Keratinocyte (primary cell): ENCODE data around the gene SAYSD1. TPM values are rescaled to one million over a fixed set of nuclear protein-coding genes. Genes with fewer than 3 reads are reported as not detected.

Source experiments
- DNase-seq: peaks from one replicate; pipeline ENCODE4 v3.0.0-alpha.2; 2011; ENCODE audit warnings: low read depth, missing footprints, low spot score
- FAIRE-seq: peaks from 2 replicates; lab custom pipeline; 2011; peaks lifted over from hg19 to GRCh38; lab: Jason Lieb, UNC
- H2AFZ ChIP-seq: 2 replicates; pipeline ENCODE4 v1.6.0; 2012; ENCODE audit warnings: low read length, control low read depth, inconsistent platforms; ENCODE audit not compliant: control insufficient read depth
- H3K27ac ChIP-seq: 2 replicates; pipeline ENCODE4 v1.5.1; 2011; ENCODE audit warnings: low read length; ENCODE audit not compliant: control insufficient read depth, insufficient read depth
- H3K27me3 ChIP-seq: 3 replicates; pipeline ENCODE4 v1.6.0; 2011; ENCODE audit warnings: low read length; ENCODE audit not compliant: control insufficient read depth, insufficient read depth; ENCODE audit errors: extremely low read depth
- H3K36me3 ChIP-seq, 2 experiments: 2 replicates in 1 of 2; 3 replicates in 1 of 2; pipeline ENCODE4 v1.5.1; 2011; ENCODE audit warnings: low read length in 2 of 2, mild to moderate bottlenecking in 1 of 2; ENCODE audit not compliant: control insufficient read depth in 2 of 2, insufficient read depth in 2 of 2; ENCODE audit errors: extremely low read depth in 1 of 2
- H3K4me1 ChIP-seq: 3 replicates; pipeline ENCODE4 v1.5.1; 2011; ENCODE audit warnings: low read length; ENCODE audit not compliant: control insufficient read depth, insufficient read depth; ENCODE audit errors: extremely low read depth
- H3K4me2 ChIP-seq: 3 replicates; pipeline ENCODE4 v1.6.0; 2011; ENCODE audit warnings: low read depth, low read length; ENCODE audit not compliant: control insufficient read depth, insufficient read depth; ENCODE audit errors: extremely low read depth
- H3K4me3 ChIP-seq, 3 experiments: fragments of 200-600 bp in 1 of 3; sonication (generic) in 1 of 3; 2 replicates in 2 of 3; 3 replicates in 1 of 3; pipeline ENCODE4 v1.5.1; 2011 to 2016; ENCODE audit warnings: low read length in 3 of 3, mild to moderate bottlenecking in 3 of 3, control low read depth in 2 of 3, inconsistent platforms in 1 of 3, low read depth in 1 of 3, mixed read lengths in 1 of 3, mixed run types in 1 of 3, moderate library complexity in 1 of 3; ENCODE audit not compliant: control insufficient read depth in 2 of 3, insufficient read depth in 2 of 3; ENCODE audit errors: extremely low read depth in 1 of 3
- H3K79me2 ChIP-seq: 2 replicates; pipeline ENCODE4 v1.6.0; 2012; ENCODE audit warnings: low read length; ENCODE audit not compliant: control insufficient read depth, insufficient read depth
- H3K9ac ChIP-seq: 3 replicates; pipeline ENCODE4 v1.6.0; 2011; ENCODE audit warnings: low read length; ENCODE audit not compliant: control insufficient read depth, insufficient read depth; ENCODE audit errors: extremely low read depth
- H3K9me1 ChIP-seq: 3 replicates; pipeline ENCODE4 v1.6.0; 2011; ENCODE audit warnings: low read length; ENCODE audit not compliant: control insufficient read depth, insufficient read depth; ENCODE audit errors: extremely low read depth
- H3K9me3 ChIP-seq: 2 replicates; pipeline ENCODE4 v1.5.1; 2012; ENCODE audit warnings: low read depth, low read length; ENCODE audit not compliant: control insufficient read depth
- H4K20me1 ChIP-seq: 3 replicates; pipeline ENCODE4 v1.6.0; 2011; ENCODE audit warnings: low read length; ENCODE audit not compliant: control insufficient read depth, insufficient read depth; ENCODE audit errors: extremely low read depth
- EZH2 ChIP-seq: IDR thresholded peaks from one replicate; pipeline ENCODE4 v1.6.1; 2012; ENCODE audit warnings: inconsistent platforms, mild to moderate bottlenecking, low read length, moderate library complexity
- dilution Hi-C: fragments of 300-500 bp; cut with MboI; formaldehyde crosslinking; loops from one replicate; pipeline ENCODE4 v1.7.0; 2020; ENCODE audit warnings: low sequenced_read_pairs; ENCODE audit not compliant: extremely low pct_ligation_motif_present
- polyA plus RNA-seq, 5 experiments: library from polyadenylated mRNA; depleted of rRNA in 3 of 5; stranded (reverse) in 3 of 5; stranded (forward) in 1 of 5; unstranded in 1 of 5; fragments of >200 nt; gene quantifications; 1 replicate in 1 of 5; 2 replicates in 3 of 5; 3 replicates in 1 of 5; pipeline versions ENCODE4 v1.2.1 to v1.2.3, GENCODE V29; 2011 to 2012; ENCODE audit warnings: missing spikeins in 2 of 5, low read depth in 1 of 5, low replicate concordance in 1 of 5
- TF ChIP-seq, protein P1 (sequence below), 3 experiments: IDR thresholded peaks in 1 of 3; conservative IDR thresholded peaks in 1 of 3; optimal IDR thresholded peaks in 1 of 3; 2 replicates in 2 of 3; 3 replicates in 1 of 3; pipeline versions ENCODE3 to v1.5.1; 2011; ENCODE audit warnings: low read length in 3 of 3, mild to moderate bottlenecking in 3 of 3, moderate library complexity in 2 of 3, control low read depth in 1 of 3, inconsistent platforms in 1 of 3; ENCODE audit not compliant: insufficient read depth in 2 of 3; ENCODE audit errors: extremely low read depth in 1 of 3

Gene SAYSD1
- polyA plus RNA-seq, 1 donor (not counting 4 experiments of a cell fraction or from before 2014, with no cell fraction given), result 8.4 TPM

- Histone ChIP-seq H3K4me1 (no peaks in the 10 kb centered on the region), H3K9me3 (no peaks in the 10 kb centered on the region), H3K79me2 (no peaks in the 10 kb centered on the region), H3K4me3 (no peak overlapping the region), H4K20me1 (no peaks in the 10 kb centered on the region), H2AFZ (no peak overlapping the region), H3K27me3 (no peaks in the 10 kb centered on the region), H3K36me3 (no peaks in the 10 kb centered on the region), H3K9ac (no peak overlapping the region), H3K9me1 (no peaks in the 10 kb centered on the region), H3K27ac (no peak overlapping the region), H3K4me2 (no peak overlapping the region)
- DNase-seq (no peak), FAIRE-seq (no peak)
- TF ChIP-seq, protein P1, sequence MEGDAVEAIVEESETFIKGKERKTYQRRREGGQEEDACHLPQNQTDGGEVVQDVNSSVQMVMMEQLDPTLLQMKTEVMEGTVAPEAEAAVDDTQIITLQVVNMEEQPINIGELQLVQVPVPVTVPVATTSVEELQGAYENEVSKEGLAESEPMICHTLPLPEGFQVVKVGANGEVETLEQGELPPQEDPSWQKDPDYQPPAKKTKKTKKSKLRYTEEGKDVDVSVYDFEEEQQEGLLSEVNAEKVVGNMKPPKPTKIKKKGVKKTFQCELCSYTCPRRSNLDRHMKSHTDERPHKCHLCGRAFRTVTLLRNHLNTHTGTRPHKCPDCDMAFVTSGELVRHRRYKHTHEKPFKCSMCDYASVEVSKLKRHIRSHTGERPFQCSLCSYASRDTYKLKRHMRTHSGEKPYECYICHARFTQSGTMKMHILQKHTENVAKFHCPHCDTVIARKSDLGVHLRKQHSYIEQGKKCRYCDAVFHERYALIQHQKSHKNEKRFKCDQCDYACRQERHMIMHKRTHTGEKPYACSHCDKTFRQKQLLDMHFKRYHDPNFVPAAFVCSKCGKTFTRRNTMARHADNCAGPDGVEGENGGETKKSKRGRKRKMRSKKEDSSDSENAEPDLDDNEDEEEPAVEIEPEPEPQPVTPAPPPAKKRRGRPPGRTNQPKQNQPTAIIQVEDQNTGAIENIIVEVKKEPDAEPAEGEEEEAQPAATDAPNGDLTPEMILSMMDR (optimal IDR thresholded peaks at IDR 0.05 in 1 of 3, IDR thresholded peaks at IDR 0.05 in 1 of 3, conservative IDR thresholded peaks at IDR 0.05 in 1 of 3; ENCODE audit: extremely low read depth in 1 of 3, insufficient read depth in 2 of 3, low read length in 3 of 3), result no peak
- no peak for TF ChIP-seq EZH2
- dilution Hi-C loops, result no loop called here
Observed at GRCh38 chr6:39100358-39100757, 14.6 kb downstream of the SAYSD1 start.

DNA sequence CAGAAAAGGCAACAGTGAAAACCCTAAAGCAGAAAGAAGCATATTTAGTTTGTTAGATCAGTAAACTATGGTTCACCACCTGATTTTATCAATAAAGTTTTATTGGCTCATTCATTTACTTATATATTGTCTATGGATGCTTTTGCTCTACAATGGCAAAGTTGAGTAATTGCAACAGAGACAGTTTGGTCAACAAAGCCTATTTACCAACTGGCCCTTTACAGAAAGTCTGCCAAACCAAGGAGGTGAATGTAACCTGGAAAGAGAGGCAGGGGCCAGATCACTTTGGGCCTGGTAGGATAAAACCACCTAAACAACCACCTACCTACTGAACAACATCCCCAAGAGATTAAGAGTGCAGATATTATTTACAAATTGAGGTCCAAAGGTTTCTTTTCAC is 19.4 kb downstream of the SAYSD1 start:
- no peak for DNase-seq
- no peaks in the 10 kb centered on the region for H3K9me3 ChIP-seq
- H3K4me2 ChIP-seq, result no peak overlapping the region
- no peak overlapping the region for H3K9ac ChIP-seq
- H4K20me1 ChIP-seq, result no peaks in the 10 kb centered on the region
- no peaks in the 10 kb centered on the region for H3K9me1 ChIP-seq
- H3K79me2 ChIP-seq, result no peaks in the 10 kb centered on the region
- dilution Hi-C loops, result no loop called here
- H2AFZ ChIP-seq, result no peak overlapping the region
- no peaks in the 10 kb centered on the region for H3K4me1 ChIP-seq
- H3K36me3 ChIP-seq, result no peaks in the 10 kb centered on the region
- TF ChIP-seq, protein P1 (optimal IDR thresholded peaks at IDR 0.05 in 1 of 3, IDR thresholded peaks at IDR 0.05 in 1 of 3, conservative IDR thresholded peaks at IDR 0.05 in 1 of 3; ENCODE audit: extremely low read depth in 1 of 3, insufficient read depth in 2 of 3, low read length in 3 of 3), result no peak
- TF ChIP-seq EZH2, result no peak
- no peaks in the 10 kb centered on the region for H3K27me3 ChIP-seq
- no peak overlapping the region for H3K27ac ChIP-seq
- H3K4me3 ChIP-seq, result no peak overlapping the region
- FAIRE-seq, result no peak
